Endodermal cell (in vitro differentiated cells): ENCODE measurements around the gene RLN2. TPM values are rescaled to one million over a fixed set of nuclear protein-coding genes. Genes with fewer than 3 reads are reported as not detected.

Experiments used
- DNase-seq: peaks from one replicate; pipeline ENCODE4 v3.0.0-alpha.2; 2017
- H3K27ac ChIP-seq: 2 replicates; pipeline ENCODE4 v1.5.1; 2013; ENCODE audit warnings: mild to moderate bottlenecking, low read depth, low read length, moderate library complexity
- H3K27me3 ChIP-seq: 2 replicates; pipeline ENCODE4 v1.6.1; 2013; ENCODE audit warnings: mild to moderate bottlenecking, low read length, moderate library complexity; ENCODE audit not compliant: insufficient read depth, control insufficient read depth, poor library complexity, severe bottlenecking
- H3K36me3 ChIP-seq: 2 replicates; pipeline ENCODE4 v1.7.0; 2013; ENCODE audit warnings: mild to moderate bottlenecking, low read length, moderate library complexity; ENCODE audit not compliant: control insufficient read depth, insufficient read depth
- H3K4me1 ChIP-seq: one replicate; pipeline ENCODE4 v1.7.0; 2013; ENCODE audit warnings: low read length; ENCODE audit not compliant: control insufficient read depth, insufficient read depth
- H3K4me3 ChIP-seq: 2 replicates; pipeline ENCODE4 v1.5.1; 2013; ENCODE audit warnings: mild to moderate bottlenecking, low read length, moderate library complexity
- H3K9ac ChIP-seq: 2 replicates; pipeline ENCODE4 v1.6.1; 2013; ENCODE audit warnings: mild to moderate bottlenecking, low read length, moderate library complexity; ENCODE audit not compliant: poor library complexity, severe bottlenecking; ENCODE audit errors: extremely low read depth
- H3K9me3 ChIP-seq: 2 replicates; pipeline ENCODE4 v1.6.1; 2013; ENCODE audit warnings: mild to moderate bottlenecking, low read length, moderate library complexity; ENCODE audit not compliant: control insufficient read depth
- H3K27ac Mint-ChIP-seq: 2 replicates; pipeline ENCODE4 v1.8.0; 2020; ENCODE audit warnings: mixed read lengths
- H3K27me3 Mint-ChIP-seq: 2 replicates; pipeline ENCODE4 v1.8.0; 2021; ENCODE audit warnings: mild to moderate bottlenecking, mixed read lengths; ENCODE audit not compliant: insufficient read depth
- H3K36me3 Mint-ChIP-seq: 2 replicates; pipeline ENCODE4 v1.8.0; 2020; ENCODE audit warnings: low read depth, mixed read lengths
- H3K4me1 Mint-ChIP-seq: 2 replicates; pipeline ENCODE4 v1.8.0; 2020; ENCODE audit warnings: mixed read lengths
- H3K4me3 Mint-ChIP-seq: 2 replicates; pipeline ENCODE4 v1.8.0; 2020; ENCODE audit warnings: mild to moderate bottlenecking, moderate library complexity, mixed read lengths
- H3K9me3 Mint-ChIP-seq: 2 replicates; pipeline ENCODE4 v1.8.0; 2020; ENCODE audit warnings: mild to moderate bottlenecking, mixed read lengths
- WGBS, 2 experiments: methylation state at CpG; one replicate each; pipeline versions ENCODE4 v1.1.5 to v1.1.7; 2013; ENCODE audit warnings: missing lambda C conversion rate in 2 of 2, mixed read lengths in 1 of 2; ENCODE audit not compliant: insufficient coverage in 1 of 2, insufficient read length in 1 of 2; 5-methylcytosine and 5-hydroxymethylcytosine counted together
- total RNA-seq, 2 donors: library from RNA; stranded (reverse); fragmentation: NEBNext Ultra II Directional in 1 of 2; extraction: Animal tissue kit (Norgen Biotek cat#: 25700) in 1 of 2; gene quantifications; 2 replicates in 1 of 2; 3 replicates in 1 of 2; pipeline ENCODE4 v1.2.1, GENCODE V29; 2021
- TF ChIP-seq, protein P1 (sequence below): fragments of 200-600 bp; sonication (generic); conservative IDR thresholded peaks from 2 replicates; pipeline ENCODE4 v1.5.0; 2021; ENCODE audit warnings: antibody characterized with exemption, mild to moderate bottlenecking

Gene RLN2
- total RNA-seq, 2 donors from 2014 or later: 2.3 to 7.9 TPM

DNA sequence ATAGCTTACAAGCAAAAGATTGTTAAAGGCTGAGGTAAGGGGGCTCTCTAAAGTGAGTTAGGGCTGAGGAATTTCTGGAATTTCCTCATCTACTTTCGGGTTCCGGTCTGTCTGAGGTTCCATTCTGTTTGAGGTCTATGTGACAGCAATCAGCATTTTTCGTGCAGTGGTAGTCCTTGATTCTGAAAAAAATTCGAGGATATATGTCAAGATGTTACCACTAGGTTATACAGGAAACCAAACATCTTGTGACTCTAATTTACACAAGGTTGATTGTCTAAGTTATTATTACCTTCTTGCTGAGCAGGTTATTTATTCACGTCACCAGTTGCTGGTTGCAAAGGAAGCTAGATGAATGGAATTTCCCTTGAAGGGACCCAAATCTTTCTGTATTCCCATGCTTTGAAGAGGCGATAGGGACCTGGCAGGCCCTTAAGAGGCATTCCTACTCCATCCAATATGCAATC lies 35.2 kb downstream of the RLN2 start:
- WGBS, 2 experiments: 33 to 46% methylated on average over 3 to 6 of the region's 6 CpGs
- peaks cover 11% of the 10 kb centered on the region for H3K4me1 Mint-ChIP-seq
- Histone ChIP-seq H3K36me3 (no peaks in the 10 kb centered on the region), H3K9me3 (no peaks in the 10 kb centered on the region), H3K9ac (no peak overlapping the region), H3K27ac (peak overlapping the region; percentile 42), H3K27me3 (no peaks in the 10 kb centered on the region), H3K4me1 (peaks cover 6% of the 10 kb centered on the region), H3K4me3 (peak overlapping the region; percentile 43)
- no peaks in the 10 kb centered on the region for H3K36me3 Mint-ChIP-seq
- H3K9me3 Mint-ChIP-seq: no peaks in the 10 kb centered on the region
- no peaks in the 10 kb centered on the region for H3K27me3 Mint-ChIP-seq
- no peak overlapping the region for H3K4me3 Mint-ChIP-seq
- TF ChIP-seq, protein P1, sequence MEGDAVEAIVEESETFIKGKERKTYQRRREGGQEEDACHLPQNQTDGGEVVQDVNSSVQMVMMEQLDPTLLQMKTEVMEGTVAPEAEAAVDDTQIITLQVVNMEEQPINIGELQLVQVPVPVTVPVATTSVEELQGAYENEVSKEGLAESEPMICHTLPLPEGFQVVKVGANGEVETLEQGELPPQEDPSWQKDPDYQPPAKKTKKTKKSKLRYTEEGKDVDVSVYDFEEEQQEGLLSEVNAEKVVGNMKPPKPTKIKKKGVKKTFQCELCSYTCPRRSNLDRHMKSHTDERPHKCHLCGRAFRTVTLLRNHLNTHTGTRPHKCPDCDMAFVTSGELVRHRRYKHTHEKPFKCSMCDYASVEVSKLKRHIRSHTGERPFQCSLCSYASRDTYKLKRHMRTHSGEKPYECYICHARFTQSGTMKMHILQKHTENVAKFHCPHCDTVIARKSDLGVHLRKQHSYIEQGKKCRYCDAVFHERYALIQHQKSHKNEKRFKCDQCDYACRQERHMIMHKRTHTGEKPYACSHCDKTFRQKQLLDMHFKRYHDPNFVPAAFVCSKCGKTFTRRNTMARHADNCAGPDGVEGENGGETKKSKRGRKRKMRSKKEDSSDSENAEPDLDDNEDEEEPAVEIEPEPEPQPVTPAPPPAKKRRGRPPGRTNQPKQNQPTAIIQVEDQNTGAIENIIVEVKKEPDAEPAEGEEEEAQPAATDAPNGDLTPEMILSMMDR: no peak
- peak overlapping the region; percentile 88 for H3K27ac Mint-ChIP-seq
- peak; percentile 63 for DNase-seq

DNA sequence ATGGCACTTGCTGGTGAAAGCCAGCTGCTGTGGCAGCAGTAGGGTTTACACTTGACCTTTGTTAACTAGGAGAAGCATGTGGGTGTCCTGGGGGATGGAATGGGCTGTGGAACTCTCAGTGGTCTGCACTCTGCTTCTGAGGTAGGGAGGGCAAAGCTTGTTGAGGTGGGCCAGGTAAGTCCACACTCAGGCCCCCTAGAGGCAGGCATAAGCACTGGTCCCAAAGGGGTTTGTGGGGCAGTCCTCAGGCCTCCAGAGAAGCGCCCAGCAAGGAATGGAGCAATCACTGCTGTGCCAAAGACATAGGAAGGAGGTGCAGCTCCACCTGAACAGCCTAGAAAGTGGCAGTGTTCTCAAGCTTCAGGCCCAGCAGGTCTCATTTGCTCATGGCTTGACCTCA lies 38.6 kb downstream of the RLN2 start:
- no peaks in the 10 kb centered on the region for H3K9me3 Mint-ChIP-seq
- H3K27ac ChIP-seq: no peak overlapping the region
- no peak overlapping the region for H3K4me3 Mint-ChIP-seq
- TF ChIP-seq, protein P1: peak; percentile 73
- H3K27me3 Mint-ChIP-seq: no peaks in the 10 kb centered on the region
- no peak overlapping the region for H3K27ac Mint-ChIP-seq
- peaks cover 6% of the 10 kb centered on the region for H3K4me1 ChIP-seq
- H3K36me3 Mint-ChIP-seq: no peaks in the 10 kb centered on the region
- DNase-seq: peak; percentile 67
- WGBS, 2 experiments: 52 to 57% methylated on average over 1 of the region's 1 CpG
- H3K36me3 ChIP-seq: no peaks in the 10 kb centered on the region
- H3K4me1 Mint-ChIP-seq: peaks cover 11% of the 10 kb centered on the region
- no peaks in the 10 kb centered on the region for H3K27me3 ChIP-seq
- H3K9me3 ChIP-seq: no peaks in the 10 kb centered on the region
- H3K9ac ChIP-seq: no peak overlapping the region
- no peak overlapping the region for H3K4me3 ChIP-seq

DNA sequence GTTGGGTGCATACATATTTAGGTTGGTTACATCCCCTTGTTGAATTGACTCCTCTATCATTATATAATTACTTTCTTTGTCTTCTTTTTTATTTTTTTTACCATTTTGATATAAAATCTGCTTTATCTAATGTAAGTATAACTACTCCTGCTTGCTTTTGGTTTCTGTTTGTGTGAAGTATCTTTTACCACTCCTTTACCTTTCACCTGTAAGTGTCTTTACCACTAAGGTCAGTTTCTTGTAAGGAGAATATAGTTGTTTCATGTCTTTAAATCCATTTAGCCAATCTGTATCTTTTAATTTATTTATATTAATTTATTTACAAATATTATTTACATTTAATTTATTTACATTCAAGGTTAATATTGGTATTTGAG lies 40.3 kb downstream of the RLN2 start:
- peaks cover 7% of the 10 kb centered on the region for H3K4me1 Mint-ChIP-seq
- Histone ChIP-seq H3K9me3 (no peaks in the 10 kb centered on the region), H3K4me1 (peaks cover 3% of the 10 kb centered on the region), H3K4me3 (no peak overlapping the region), H3K9ac (no peak overlapping the region), H3K27me3 (no peaks in the 10 kb centered on the region), H3K36me3 (no peaks in the 10 kb centered on the region), H3K27ac (no peak overlapping the region)
- H3K27ac Mint-ChIP-seq: no peak overlapping the region
- TF ChIP-seq, protein P1: no peak
- peaks cover 7% of the 10 kb centered on the region for H3K9me3 Mint-ChIP-seq
- no peaks in the 10 kb centered on the region for H3K27me3 Mint-ChIP-seq
- H3K36me3 Mint-ChIP-seq: no peaks in the 10 kb centered on the region
- no peak overlapping the region for H3K4me3 Mint-ChIP-seq
- no peak for DNase-seq
